CD14-positive monocyte (primary cell): ENCODE data around the gene MED27. TPM values are rescaled to one million over a fixed set of nuclear protein-coding genes. Genes with fewer than 3 reads are reported as not detected.
A peak's percentile ranks its signal among the peaks of the same experiment; 100 is the strongest.

Experiments
- DNase-seq, 3 donors: peaks; one replicate each; pipeline ENCODE4 v3.0.0-alpha.2; 2011 to 2022
- H2AFZ ChIP-seq: 2 replicates; pipeline ENCODE4 v1.6.0; 2012; ENCODE audit warnings: mild to moderate bottlenecking, low read depth, low read length, inconsistent platforms; ENCODE audit not compliant: insufficient read depth, poor library complexity, severe bottlenecking
- H3K27ac ChIP-seq, 2 donors: 1 replicate in 1 of 2; 2 replicates in 1 of 2; pipeline ENCODE4 v1.5.1; 2012 to 2013; ENCODE audit warnings: low read length in 2 of 2, control low read depth in 1 of 2, inconsistent platforms in 1 of 2, low read depth in 1 of 2, mild to moderate bottlenecking in 1 of 2
- H3K27me3 ChIP-seq, 2 donors: one replicate each; pipeline versions ENCODE4 v1.6.0 to v1.6.1; 2011 to 2013; ENCODE audit warnings: low read length in 2 of 2; ENCODE audit not compliant: control insufficient read depth in 2 of 2, insufficient read depth in 2 of 2
- H3K36me3 ChIP-seq, 2 donors: replicated peaks in 1 of 2; 1 replicate in 1 of 2; 2 replicates in 1 of 2; pipeline versions ENCODE4 v1.5.1 to v1.6.1; 2012 to 2013; ENCODE audit warnings: low read length in 2 of 2, control low read depth in 1 of 2, inconsistent platforms in 1 of 2, mild to moderate bottlenecking in 1 of 2; ENCODE audit not compliant: insufficient read depth in 2 of 2, control insufficient read depth in 1 of 2
- H3K4me1 ChIP-seq, 2 donors: 1 replicate in 1 of 2; 2 replicates in 1 of 2; pipeline versions ENCODE4 v1.5.1 to v1.6.1; 2012 to 2013; ENCODE audit warnings: low read length in 2 of 2, control low read depth in 1 of 2, inconsistent platforms in 1 of 2, mild to moderate bottlenecking in 1 of 2, moderate library complexity in 1 of 2; ENCODE audit not compliant: insufficient read depth in 2 of 2, control insufficient read depth in 1 of 2
- H3K4me2 ChIP-seq: replicated peaks from 2 replicates; pipeline ENCODE3; 2012; ENCODE audit warnings: low read length, moderate library complexity, mild to moderate bottlenecking; ENCODE audit not compliant: poor library complexity, severe bottlenecking; ENCODE audit errors: extremely low read depth
- H3K4me3 ChIP-seq, 3 experiments: fragments of 200-600 bp in 1 of 3; sonication (generic) in 1 of 3; replicated peaks in 1 of 3; 1 replicate in 2 of 3; 2 replicates in 1 of 3; pipeline ENCODE4 v1.5.1; 2011 to 2013; ENCODE audit warnings: low read length in 3 of 3, mild to moderate bottlenecking in 3 of 3, control low read depth in 2 of 3, low read depth in 2 of 3, inconsistent platforms in 1 of 3, moderate library complexity in 1 of 3
- H3K79me2 ChIP-seq: 2 replicates; pipeline ENCODE4 v1.6.0; 2012; ENCODE audit warnings: mild to moderate bottlenecking, control low read depth, inconsistent platforms, low read length, moderate library complexity; ENCODE audit not compliant: insufficient read depth
- H3K9ac ChIP-seq: 2 replicates; pipeline ENCODE4 v1.6.0; 2017; ENCODE audit warnings: low read length, mild to moderate bottlenecking; ENCODE audit not compliant: insufficient read depth, poor library complexity, severe bottlenecking
- H3K9me3 ChIP-seq, 2 donors: replicated peaks in 1 of 2; 1 replicate in 1 of 2; 2 replicates in 1 of 2; pipeline versions ENCODE4 v1.5.1 to v1.6.1; 2012 to 2013; ENCODE audit warnings: low read length in 2 of 2, control low read depth in 1 of 2; ENCODE audit not compliant: control insufficient read depth in 1 of 2, insufficient read depth in 1 of 2
- H4K20me1 ChIP-seq: 2 replicates; pipeline ENCODE4 v1.6.0; 2012; ENCODE audit warnings: mild to moderate bottlenecking, low read length, control low read depth, moderate library complexity; ENCODE audit not compliant: insufficient read depth
- H3K27ac Mint-ChIP-seq, 7 donors: one replicate each; pipeline ENCODE4 v1.8.0; 2020; ENCODE audit warnings: mild to moderate bottlenecking in 7 of 7, mixed read lengths in 7 of 7, moderate library complexity in 6 of 7, inconsistent platforms in 2 of 7
- H3K27me3 Mint-ChIP-seq, 3 donors: one replicate each; pipeline ENCODE4 v1.8.0; 2021 to 2022; ENCODE audit warnings: low read depth in 3 of 3, mild to moderate bottlenecking in 3 of 3, mixed read lengths in 3 of 3, moderate library complexity in 3 of 3, inconsistent platforms in 1 of 3
- H3K36me3 Mint-ChIP-seq, 2 donors: one replicate each; pipeline ENCODE4 v1.8.0; 2020; ENCODE audit warnings: mixed read lengths in 2 of 2, inconsistent platforms in 1 of 2, mild to moderate bottlenecking in 1 of 2
- H3K4me1 Mint-ChIP-seq: one replicate; pipeline ENCODE4 v1.8.0; 2020; ENCODE audit warnings: mild to moderate bottlenecking, mixed read lengths
- H3K4me3 Mint-ChIP-seq, 2 donors: one replicate each; pipeline ENCODE4 v1.8.0; 2020; ENCODE audit warnings: mild to moderate bottlenecking in 2 of 2, mixed read lengths in 2 of 2, moderate library complexity in 1 of 2
- H3K9me3 Mint-ChIP-seq, 7 donors: one replicate each; pipeline ENCODE4 v1.8.0; 2020 to 2022; ENCODE audit warnings: mixed read lengths in 7 of 7, mild to moderate bottlenecking in 6 of 7, moderate library complexity in 6 of 7, inconsistent platforms in 2 of 7
- CTCF ChIP-seq: fragments of 200-600 bp; IDR thresholded peaks from one replicate; pipeline ENCODE4 v1.8.0; 2022; ENCODE audit warnings: antibody characterized with exemption, mild to moderate bottlenecking
- WGBS: methylation state at CpG from one replicate; pipeline ENCODE4 v1.1.5; 2013; ENCODE audit warnings: missing lambda C conversion rate; ENCODE audit not compliant: insufficient coverage; 5-methylcytosine and 5-hydroxymethylcytosine counted together
- intact Hi-C, 2 donors: fragments of 100-400 bp; cut with micrococcal nuclease; formaldehyde crosslinking; loops; one replicate each; pipeline versions ENCODE4 v1.15.0 to v1.15.1; 2023
- polyA plus RNA-seq, 3 donors: library from polyadenylated mRNA; depleted of rRNA in 1 of 3; unstranded in 2 of 3; stranded (reverse) in 1 of 3; fragments of 300-500 nt in 2 of 3; fragments of >200 nt in 1 of 3; fragmentation: Illumina TruSeq in 2 of 3; gene quantifications; 1 replicate in 2 of 3; 2 replicates in 1 of 3; pipeline ENCODE4 v1.2.3, GENCODE V29; 2012 to 2021

Gene MED27
- polyA plus RNA-seq, 3 donors = 14.0 to 26.9 (median 25.8) TPM

DNA sequence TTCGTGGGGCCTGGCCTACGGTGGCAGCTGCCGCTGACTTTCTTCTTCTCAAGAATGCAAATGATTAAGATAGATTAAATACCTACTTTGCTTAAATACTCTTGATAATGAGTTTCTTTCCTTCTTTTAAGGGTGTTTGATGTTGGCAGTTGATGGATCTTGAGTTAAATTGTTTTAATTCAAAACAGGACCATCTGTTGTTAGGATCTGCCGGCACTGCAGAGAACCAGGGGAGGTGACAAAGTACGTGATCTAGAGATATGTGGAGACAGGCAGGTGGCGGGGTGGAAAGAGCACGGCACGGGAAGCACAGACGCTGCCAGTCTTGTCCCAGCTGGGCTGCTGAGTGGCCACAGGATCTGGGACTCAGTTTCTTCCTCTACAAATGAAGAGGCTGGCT lies 37.9 kb downstream of the MED27 start:
- no peaks in the 10 kb centered on the region for H3K9me3 ChIP-seq
- peaks cover 39% of the 10 kb centered on the region for H4K20me1 ChIP-seq
- H3K36me3 ChIP-seq = no peaks in the 10 kb centered on the region
- Mint-ChIP-seq H3K36me3 (peaks cover 7 to 9% of the 10 kb centered on the region in 2 donors), H3K4me1 (peaks cover 5% of the 10 kb centered on the region), H3K9me3 (no peaks in the 10 kb centered on the region), H3K27ac (no peak overlapping the region), H3K27me3 (peaks cover 0 to 2% (median 0%) of the 10 kb centered on the region in 3 donors), H3K4me3 (no peak overlapping the region)
- TF ChIP-seq CTCF = no peak
- no peak overlapping the region for H2AFZ ChIP-seq
- no peak overlapping the region for H3K4me3 ChIP-seq
- H3K4me1 ChIP-seq = no peaks in the 10 kb centered on the region
- H3K9ac ChIP-seq = no peak overlapping the region
- WGBS = 92% methylated on average over 3 of the region's 9 CpGs
- no peaks in the 10 kb centered on the region for H3K27me3 ChIP-seq
- no peak overlapping the region for H3K27ac ChIP-seq
- DNase-seq = no peak
- intact Hi-C loops = no loop called here
- H3K4me2 ChIP-seq = no peak overlapping the region
- no peaks in the 10 kb centered on the region for H3K79me2 ChIP-seq

GRCh38 chr9:132040808-132041207 lies 38.9 kb downstream of the MED27 start:
- no peak overlapping the region for H3K9ac ChIP-seq
- no peaks in the 10 kb centered on the region for H3K27me3 ChIP-seq
- peaks cover 34% of the 10 kb centered on the region for H4K20me1 ChIP-seq
- H3K36me3 Mint-ChIP-seq = peaks cover 9% of the 10 kb centered on the region in 2 donors
- H3K27ac Mint-ChIP-seq = peak overlapping the region in 1 of 7 donors; percentile 33
- H3K79me2 ChIP-seq = no peaks in the 10 kb centered on the region
- peaks cover 0 to 2% (median 0%) of the 10 kb centered on the region in 3 donors for H3K27me3 Mint-ChIP-seq
- H3K4me3 Mint-ChIP-seq = no peak overlapping the region
- peaks cover 5% of the 10 kb centered on the region for H3K4me1 Mint-ChIP-seq
- no peaks in the 10 kb centered on the region for H3K9me3 Mint-ChIP-seq
- no peak overlapping the region for H3K4me3 ChIP-seq
- no peak overlapping the region for H2AFZ ChIP-seq
- no peaks in the 10 kb centered on the region for H3K4me1 ChIP-seq
- H3K27ac ChIP-seq = no peak overlapping the region
- no peak for TF ChIP-seq CTCF
- WGBS = 46% methylated on average over 2 of the region's 5 CpGs
- no peaks in the 10 kb centered on the region for H3K9me3 ChIP-seq
- intact Hi-C loops = no loop called here
- no peaks in the 10 kb centered on the region for H3K36me3 ChIP-seq
- H3K4me2 ChIP-seq = no peak overlapping the region
- no peak for DNase-seq
